ENCODE measurements around the gene C11orf97.
"Not testable (repeated sequence)": the region's sequence is repeated elsewhere in the genome, so short reads cannot be mapped to it uniquely, and the experiment has no call there.

C11orf97 gene

GRCh38 chr11:94568200-94568599, 55.9 kb downstream of the C11orf97 start:
- no peak for TF ChIP-seq CTCF (IDR thresholded peaks at IDR 0.05; ENCODE audit: low read depth, low read length)
- no peak for DNase-seq (ENCODE audit: extremely low read depth, low read depth)

- TF ChIP-seq CTCF (IDR thresholded peaks at IDR 0.05; ENCODE audit: low read depth, low read length): no peak
- DNase-seq (ENCODE audit: extremely low read depth, low read depth): no peak
Measured at GRCh38 chr11:94568717-94569116, 56.5 kb downstream of the C11orf97 start.

- DNase-seq (ENCODE audit: extremely low read depth, low read depth): not testable (repeated sequence)
Measured at GRCh38 chr11:94572975-94573374, 60.7 kb downstream of the C11orf97 start.

GRCh38 chr11:94574193-94574961, 62.1 kb downstream of the C11orf97 start:
- no peak for TF ChIP-seq CTCF (IDR thresholded peaks at IDR 0.05; ENCODE audit: low read depth, low read length)
- DNase-seq (ENCODE audit: extremely low read depth, low read depth): no peak

DNA sequence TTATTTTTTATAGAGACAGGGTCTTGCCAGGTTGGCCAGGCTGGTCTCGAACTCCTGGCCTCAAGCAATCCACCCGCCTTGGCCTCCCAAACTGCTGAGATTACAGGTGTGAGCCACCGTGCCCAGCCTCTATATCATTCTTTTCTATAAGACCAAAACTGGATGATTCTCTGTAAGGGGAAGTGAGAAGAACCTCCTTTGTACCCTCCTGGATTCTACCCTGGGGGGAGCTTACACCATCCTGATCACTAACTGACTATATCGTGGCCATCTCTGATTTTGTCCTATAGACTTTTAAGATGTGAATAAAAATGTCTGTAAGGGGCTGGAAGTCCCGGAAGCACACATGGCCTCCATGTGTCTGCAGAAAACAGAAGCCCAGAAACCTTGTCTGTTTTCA, 64.0 kb downstream of the C11orf97 start:
- DNase-seq (ENCODE audit: extremely low read depth, low read depth): no peak

DNA sequence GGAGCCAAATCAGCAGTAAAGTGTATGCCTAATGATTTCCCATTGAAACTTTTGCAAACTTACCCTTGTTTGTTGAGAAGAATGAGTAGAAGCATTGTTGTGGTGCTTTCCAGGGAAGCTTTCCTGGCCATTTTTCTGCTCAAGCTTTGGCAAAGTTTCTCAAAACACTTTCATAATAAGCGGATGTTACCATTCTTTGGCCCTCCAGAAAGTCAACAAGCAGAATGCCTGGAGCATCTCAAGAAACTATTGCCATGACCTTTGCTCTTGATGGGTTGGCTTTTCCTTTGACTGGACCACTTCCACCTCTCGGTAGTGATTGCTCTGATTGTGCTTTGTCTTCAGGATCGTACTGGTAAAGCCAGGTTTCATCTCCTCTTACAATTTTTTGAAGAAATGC, 65.6 kb downstream of the C11orf97 start:
- no peak for DNase-seq (ENCODE audit: extremely low read depth, low read depth)
- no peak for TF ChIP-seq CTCF (IDR thresholded peaks at IDR 0.05; ENCODE audit: low read depth, low read length)

More for the DNA sequence above, 64.0 kb downstream of the C11orf97 start:
- TF ChIP-seq CTCF (IDR thresholded peaks at IDR 0.05; ENCODE audit: low read depth, low read length): no peak
